Coronary artery (tissue), 2 donors: Measurements from ENCODE around the gene CD7.

Source experiments
- DNase-seq: peaks from one replicate; pipeline ENCODE4 v3.0.0-alpha.2; 2017; ENCODE audit warnings: low spot score
- H3K27ac ChIP-seq, 2 donors: fragments of 200-600 bp; sonication (generic); one replicate each; pipeline ENCODE4 v1.5.1; 2016 to 2019
- H3K4me3 ChIP-seq: fragments of 200-600 bp; sonication (generic); 2 replicates; pipeline ENCODE4 v1.5.1; 2016; ENCODE audit warnings: mild to moderate bottlenecking, moderate library complexity
- CTCF ChIP-seq: fragments of 200-600 bp; sonication (generic); IDR thresholded peaks from one replicate; pipeline ENCODE4 v1.5.1; 2019; ENCODE audit warnings: antibody characterized with exemption

Gene CD7

GRCh38 chr17:82277851-82278250 is 39.6 kb downstream of the CD7 start:
- Histone ChIP-seq H3K27ac (no peak overlapping the region), H3K4me3 (no peak overlapping the region)
- TF ChIP-seq CTCF = no peak
- DNase-seq = no peak

DNA sequence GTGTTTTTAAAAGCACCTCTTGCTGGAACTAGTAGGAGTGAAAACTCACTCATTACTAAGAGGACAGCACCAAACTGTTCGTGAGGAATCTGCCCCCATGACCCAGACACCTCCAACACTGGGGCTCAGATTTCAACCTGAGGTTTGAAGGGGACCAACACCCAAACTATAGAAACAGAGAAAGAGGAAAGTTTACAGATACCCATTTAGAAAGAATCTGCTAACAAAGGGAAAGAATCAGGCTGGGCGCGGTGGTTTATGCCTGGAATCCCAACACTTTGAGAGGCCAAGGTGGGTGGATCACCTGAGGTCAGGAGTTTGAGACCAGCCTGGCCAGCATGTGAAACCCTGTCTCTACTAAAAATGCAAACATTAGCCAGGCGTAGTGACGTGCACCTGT is 40.5 kb downstream of the CD7 start:
- TF ChIP-seq CTCF = no peak
- no peak overlapping the region for H3K4me3 ChIP-seq
- H3K27ac ChIP-seq = no peak overlapping the region
- no peak for DNase-seq

DNA sequence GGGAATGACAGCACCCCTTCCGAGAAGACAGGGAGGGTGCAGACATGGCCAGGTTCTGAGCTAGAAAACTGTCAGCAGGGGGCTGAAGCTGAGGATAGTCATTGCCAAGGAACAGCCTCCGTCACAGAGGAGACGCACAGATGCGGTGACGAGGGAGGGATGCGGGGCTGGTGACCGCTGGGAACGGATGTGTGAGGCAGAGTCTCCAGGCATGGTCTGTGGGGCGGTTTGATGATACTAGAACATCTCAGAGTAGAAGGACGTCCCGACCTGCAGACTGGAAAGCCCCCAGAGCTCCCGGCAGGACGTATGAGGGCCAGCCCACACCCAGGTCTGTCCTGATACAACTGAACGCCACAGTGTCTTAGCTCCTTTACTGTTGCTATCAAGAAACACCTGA is 42.1 kb downstream of the CD7 start:
- no peak overlapping the region for H3K27ac ChIP-seq
- TF ChIP-seq CTCF = no peak
- no peak overlapping the region for H3K4me3 ChIP-seq
- no peak for DNase-seq

GRCh38 chr17:82274134-82275020 is 43.0 kb downstream of the CD7 start:
- no peak for TF ChIP-seq CTCF
- DNase-seq = no peak
- H3K27ac ChIP-seq = peak overlapping the region; percentile 98 to 100

GRCh38 chr17:82273327-82274133 is 43.9 kb downstream of the CD7 start, which contains the start of gene CSNK1D:
Gene CSNK1D (minus strand): TSS chr17:82273700. CDS start chr17:82273381, 319 bp downstream.
- no peak for TF ChIP-seq CTCF
- peak; percentile 94 for DNase-seq

More at GRCh38 chr17:82274134-82275020, 43.0 kb downstream of the CD7 start:
- H3K4me3 ChIP-seq = peak overlapping the region; percentile 100

GRCh38 chr17:82272495-82273326 is 44.7 kb downstream of the CD7 start:
- no peak for DNase-seq
- peak overlapping the region; percentile 98 to 100 for H3K27ac ChIP-seq
- no peak for TF ChIP-seq CTCF
- H3K4me3 ChIP-seq = peak overlapping the region; percentile 100

More at GRCh38 chr17:82273327-82274133, 43.9 kb downstream of the CD7 start, which contains the start of gene CSNK1D:
- Histone ChIP-seq H3K4me3 (peak within 1 kb of the TSS; percentile 100), H3K27ac (peak within 1 kb of the TSS; percentile 98 to 100)
